ENCODE results near the gene TRAPPC12.

- TF ChIP-seq CTCF (IDR thresholded peaks at IDR 0.05) (no peak), ZFX (IDR thresholded peaks at IDR 0.05; ENCODE audit: borderline replicate concordance) (no peak)
Measured at GRCh38 chr2:3390041-3390440, 10.5 kb downstream of the TRAPPC12 start.

Measured in 22Rv1 (cell line).